Hepatocyte (in vitro differentiated cells): Measurements from ENCODE around the gene MEG3. TPM values are rescaled to one million over a fixed set of nuclear protein-coding genes. Genes with fewer than 3 reads are reported as not detected.

Source experiments
- DNase-seq: peaks from one replicate; pipeline ENCODE4 v3.0.0-alpha.2; 2016; ENCODE audit warnings: low spot score
- H2AFZ ChIP-seq: fragments of 200-600 bp; sonication (generic); 2 replicates; pipeline ENCODE4 v1.6.0; 2016; ENCODE audit warnings: antibody characterized with exemption, mild to moderate bottlenecking
- H3K27ac ChIP-seq: fragments of 200-600 bp; sonication (generic); 2 replicates; pipeline ENCODE4 v1.5.1; 2016; ENCODE audit warnings: mild to moderate bottlenecking
- H3K27me3 ChIP-seq: fragments of 200-600 bp; sonication (generic); 2 replicates; pipeline ENCODE4 v1.6.1; 2016
- H3K36me3 ChIP-seq: fragments of 200-600 bp; sonication (generic); replicated peaks from 2 replicates; pipeline ENCODE4 v1.5.1; 2016; ENCODE audit warnings: low read depth; ENCODE audit not compliant: insufficient read depth
- H3K4me1 ChIP-seq: fragments of 200-600 bp; sonication (generic); 2 replicates; pipeline ENCODE4 v1.5.1; 2016; ENCODE audit warnings: mild to moderate bottlenecking, moderate library complexity; ENCODE audit not compliant: insufficient read depth
- H3K4me2 ChIP-seq: fragments of 200-600 bp; sonication (generic); 2 replicates; pipeline ENCODE4 v1.6.0; 2016
- H3K4me3 ChIP-seq: fragments of 200-600 bp; sonication (generic); 2 replicates; pipeline ENCODE4 v1.5.1; 2016; ENCODE audit warnings: mild to moderate bottlenecking
- H3K79me2 ChIP-seq: fragments of 200-600 bp; sonication (generic); 2 replicates; pipeline ENCODE4 v1.6.0; 2017; ENCODE audit warnings: mild to moderate bottlenecking
- H3K9me2 ChIP-seq: fragments of 200-600 bp; sonication (generic); replicated peaks from 2 replicates; pipeline ENCODE4 v1.6.0; 2017; ENCODE audit warnings: mild to moderate bottlenecking; ENCODE audit not compliant: insufficient read depth
- H3K9me3 ChIP-seq: fragments of 200-600 bp; sonication (generic); 2 replicates; pipeline ENCODE4 v1.5.1; 2016; ENCODE audit warnings: low read depth, mild to moderate bottlenecking
- H4K20me1 ChIP-seq: fragments of 200-600 bp; sonication (generic); 2 replicates; pipeline ENCODE4 v1.6.0; 2016; ENCODE audit warnings: mild to moderate bottlenecking; ENCODE audit not compliant: insufficient read depth, poor library complexity, severe bottlenecking
- CTCF ChIP-seq: fragments of 200-600 bp; sonication (generic); IDR thresholded peaks from 2 replicates; pipeline ENCODE4 v1.5.1; 2016; ENCODE audit warnings: antibody characterized with exemption, mild to moderate bottlenecking; ENCODE audit not compliant: poor library complexity
- EZH2 ChIP-seq: fragments of 200-600 bp; sonication (generic); IDR thresholded peaks from 2 replicates; pipeline ENCODE4 v1.6.1; 2016; ENCODE audit warnings: antibody characterized with exemption, mild to moderate bottlenecking, borderline replicate concordance
- EZH2phosphoT487 ChIP-seq: fragments of 200-600 bp; sonication (generic); IDR thresholded peaks from one replicate; pipeline ENCODE4 v1.6.1; 2018; ENCODE audit warnings: antibody characterized with exemption, mild to moderate bottlenecking, low read depth, moderate library complexity; ENCODE audit not compliant: unreplicated experiment, severe bottlenecking
- WGBS: methylation state at CpG from one replicate; pipeline ENCODE4 v1.1.6; 2016; ENCODE audit warnings: low lambda C conversion rate; ENCODE audit errors: missing lambda C conversion rate; 5-methylcytosine and 5-hydroxymethylcytosine counted together
- polyA plus RNA-seq: library from polyadenylated mRNA; unstranded; fragments of >200 nt; fragmentation: Nextera tagmentation; extraction: Ambion mirVana; gene quantifications from 2 replicates; pipeline ENCODE4 v1.2.1, GENCODE V29; 2016
- total RNA-seq: library from RNA; depleted of rRNA; stranded (reverse); fragments of >200 nt; gene quantifications from 2 replicates; pipeline ENCODE4 v1.2.3, GENCODE V29; 2014

The MEG3 gene
- total and polyA plus RNA-seq, 2 experiments from 2014 or later = not detected

- Histone ChIP-seq H3K9me2 (no peaks in the 10 kb centered on the region), H3K4me2 (no peak overlapping the region)
These were observed 25.1 kb downstream of the MEG3 start for GRCh38 chr14:100850841-100851585.

DNA sequence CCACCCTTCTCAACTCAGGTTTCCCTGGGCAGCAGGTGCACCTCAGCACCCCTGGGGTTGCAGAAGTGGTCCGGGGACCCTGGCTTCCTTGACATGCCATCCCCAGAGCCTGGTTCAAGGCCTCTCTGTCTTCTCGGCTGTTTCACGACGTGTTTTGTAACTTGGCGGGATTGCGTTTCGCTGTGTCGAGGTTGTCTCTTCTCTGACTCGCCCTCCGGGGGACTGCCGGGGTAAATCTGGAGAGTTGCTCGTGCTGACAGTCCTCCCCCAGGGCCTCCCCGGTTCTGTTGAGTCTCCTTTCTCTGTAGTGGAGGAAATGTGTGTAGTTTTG lies 25.6 kb downstream of the MEG3 start:
- H3K9me2 ChIP-seq = no peaks in the 10 kb centered on the region
- H3K27ac ChIP-seq = no peak overlapping the region
- 92% methylated on average over 13 of the region's 13 CpGs for WGBS
- no peak overlapping the region for H3K4me3 ChIP-seq
- no peak overlapping the region for H3K4me2 ChIP-seq
- no peaks in the 10 kb centered on the region for H3K9me3 ChIP-seq
- DNase-seq = no peak
- no peaks in the 10 kb centered on the region for H3K4me1 ChIP-seq
- no peak for TF ChIP-seq CTCF
- no peak for TF ChIP-seq EZH2
- no peak for TF ChIP-seq EZH2phosphoT487
- no peaks in the 10 kb centered on the region for H3K79me2 ChIP-seq
- no peaks in the 10 kb centered on the region for H3K27me3 ChIP-seq
- no peaks in the 10 kb centered on the region for H4K20me1 ChIP-seq
- no peak overlapping the region for H2AFZ ChIP-seq
- no peaks in the 10 kb centered on the region for H3K36me3 ChIP-seq

More at GRCh38 chr14:100850841-100851585, 25.1 kb downstream of the MEG3 start:
- TF ChIP-seq CTCF (peak; percentile 48), EZH2 (no peak)
- no peaks in the 10 kb centered on the region for H3K27me3 ChIP-seq
- H3K9me3 ChIP-seq = no peaks in the 10 kb centered on the region
- 85% methylated on average over 8 of the region's 8 CpGs for WGBS
- no peaks in the 10 kb centered on the region for H3K79me2 ChIP-seq
- no peak overlapping the region for H2AFZ ChIP-seq
- no peaks in the 10 kb centered on the region for H3K4me1 ChIP-seq
- no peaks in the 10 kb centered on the region for H3K36me3 ChIP-seq
- peak; percentile 42 for DNase-seq
- H3K27ac ChIP-seq = no peak overlapping the region
- no peaks in the 10 kb centered on the region for H4K20me1 ChIP-seq
- H3K4me3 ChIP-seq = no peak overlapping the region

DNA sequence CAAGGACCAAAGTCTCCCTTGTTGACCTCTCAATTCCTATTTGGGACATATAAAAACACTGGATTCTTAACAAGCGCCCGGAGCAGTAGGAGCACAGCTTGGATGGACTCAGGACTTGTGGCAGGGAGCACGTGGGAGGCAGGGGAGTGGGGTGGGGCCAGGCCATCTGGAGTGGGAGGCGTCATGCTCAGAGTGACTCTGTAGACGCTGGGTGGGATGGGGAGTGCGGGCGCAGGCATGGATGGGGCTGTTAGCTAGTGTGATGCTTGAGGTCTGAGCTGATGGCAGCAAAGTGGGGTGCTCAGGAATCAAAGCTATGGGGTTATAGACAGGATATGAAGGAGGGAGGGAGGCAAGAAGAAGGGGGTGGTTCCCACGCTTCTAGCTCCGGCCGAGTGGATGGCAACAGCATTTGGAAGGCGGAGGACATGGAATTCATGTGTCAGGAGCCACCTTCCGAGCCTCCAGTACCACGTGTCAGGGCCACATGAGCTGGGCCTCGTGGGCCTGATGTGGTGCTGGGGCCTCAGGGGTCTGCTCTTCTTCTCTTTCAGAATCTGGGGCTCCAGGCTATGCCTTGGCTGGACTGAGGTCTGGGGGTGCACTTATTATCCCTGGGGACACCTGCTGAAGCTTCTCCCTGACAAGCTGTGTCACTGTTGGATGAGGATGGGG lies 26.2 kb downstream of the MEG3 start:
- no peaks in the 10 kb centered on the region for H3K36me3 ChIP-seq
- H3K79me2 ChIP-seq = no peaks in the 10 kb centered on the region
- no peaks in the 10 kb centered on the region for H3K4me1 ChIP-seq
- no peak overlapping the region for H3K4me2 ChIP-seq
- no peak overlapping the region for H2AFZ ChIP-seq
- no peaks in the 10 kb centered on the region for H3K27me3 ChIP-seq
- H3K9me3 ChIP-seq = no peaks in the 10 kb centered on the region
- no peak for DNase-seq
- WGBS = 89% methylated on average over 12 of the region's 14 CpGs
- TF ChIP-seq EZH2phosphoT487 (no peak), EZH2 (no peak), CTCF (no peak)
- no peak overlapping the region for H3K27ac ChIP-seq
- H4K20me1 ChIP-seq = no peaks in the 10 kb centered on the region
- H3K9me2 ChIP-seq = no peaks in the 10 kb centered on the region
- H3K4me3 ChIP-seq = no peak overlapping the region
